BLaER1 (cell line): ENCODE results near the gene LITAFD.

Experiments used
- H3K27ac ChIP-seq: shearing (Covaris generic); formaldehyde crosslinking; 2 replicates; pipeline ENCODE4 v1.8.1; 2022
- H3K27me3 ChIP-seq: shearing (Covaris generic); formaldehyde crosslinking; 2 replicates; pipeline ENCODE4 v1.8.1; 2022
- H3K36me3 ChIP-seq: shearing (Covaris generic); formaldehyde crosslinking; 2 replicates; pipeline ENCODE4 v1.8.1; 2022
- H3K4me1 ChIP-seq: shearing (Covaris generic); formaldehyde crosslinking; 2 replicates; pipeline ENCODE4 v1.8.1; 2022
- H3K4me2 ChIP-seq: shearing (Covaris generic); formaldehyde crosslinking; 2 replicates; pipeline ENCODE4 v1.8.1; 2022
- H3K4me3 ChIP-seq: shearing (Covaris generic); formaldehyde crosslinking; 2 replicates; pipeline ENCODE4 v1.8.1; 2022
- H3K9ac ChIP-seq: shearing (Covaris generic); formaldehyde crosslinking; 2 replicates; pipeline ENCODE4 v1.8.1; 2022
- H3K9me3 ChIP-seq: shearing (Covaris generic); formaldehyde crosslinking; 2 replicates; pipeline ENCODE4 v1.8.1; 2022
- H4K20me1 ChIP-seq: shearing (Covaris generic); formaldehyde crosslinking; 2 replicates; pipeline ENCODE4 v1.8.1; 2022
- Cebpa-rat ChIP-seq: shearing (Covaris generic); IDR thresholded peaks from 2 replicates; pipeline ENCODE4 v1.8.1; 2022

The LITAFD gene

GRCh38 chr16:8919089-8919933 is 37.2 kb downstream of the LITAFD start:
- H3K4me3 ChIP-seq, result no peak overlapping the region
- TF ChIP-seq Cebpa-rat, result no peak
- peaks cover 99% of the 10 kb centered on the region for H3K36me3 ChIP-seq
- no peaks in the 10 kb centered on the region; the same call in 1 of the 2 replicates for H3K4me1 ChIP-seq
- no peak overlapping the region for H3K4me2 ChIP-seq
- H4K20me1 ChIP-seq, result peaks cover 99% of the 10 kb centered on the region
- no peak overlapping the region for H3K9ac ChIP-seq
- H3K27me3 ChIP-seq, result no peaks in the 10 kb centered on the region
- H3K27ac ChIP-seq, result no peak overlapping the region
- no peaks in the 10 kb centered on the region for H3K9me3 ChIP-seq

- Histone ChIP-seq H3K4me1 (no peaks in the 10 kb centered on the region; the same call in 1 of the 2 replicates), H3K4me3 (no peak overlapping the region), H4K20me1 (peaks cover 99% of the 10 kb centered on the region), H3K9ac (no peak overlapping the region), H3K36me3 (peaks cover 99% of the 10 kb centered on the region), H3K9me3 (no peaks in the 10 kb centered on the region), H3K4me2 (no peak overlapping the region), H3K27ac (no peak overlapping the region), H3K27me3 (no peaks in the 10 kb centered on the region)
- no peak for TF ChIP-seq Cebpa-rat
These were observed 37.8 kb downstream of the LITAFD start for GRCh38 chr16:8919934-8920462.

- peaks cover 99% of the 10 kb centered on the region for H4K20me1 ChIP-seq
- peaks cover 99% of the 10 kb centered on the region for H3K36me3 ChIP-seq
- H3K27me3 ChIP-seq, result no peaks in the 10 kb centered on the region
- no peak overlapping the region for H3K4me3 ChIP-seq
- H3K27ac ChIP-seq, result no peak overlapping the region
- H3K9me3 ChIP-seq, result no peaks in the 10 kb centered on the region
- H3K4me1 ChIP-seq, result no peaks in the 10 kb centered on the region; the same call in 1 of the 2 replicates
- TF ChIP-seq Cebpa-rat, result no peak
- no peak overlapping the region for H3K9ac ChIP-seq
- H3K4me2 ChIP-seq, result no peak overlapping the region
These were observed 38.6 kb downstream of the LITAFD start for GRCh38 chr16:8920645-8921346.

- no peaks in the 10 kb centered on the region for H3K27me3 ChIP-seq
- no peaks in the 10 kb centered on the region for H3K9me3 ChIP-seq
- no peak overlapping the region for H3K4me2 ChIP-seq
- TF ChIP-seq Cebpa-rat, result no peak
- H3K9ac ChIP-seq, result no peak overlapping the region
- H3K4me1 ChIP-seq, result no peaks in the 10 kb centered on the region; the same call in 1 of the 2 replicates
- H3K36me3 ChIP-seq, result peaks cover 100% of the 10 kb centered on the region
- H3K27ac ChIP-seq, result no peak overlapping the region
- peaks cover 99% of the 10 kb centered on the region for H4K20me1 ChIP-seq
- H3K4me3 ChIP-seq, result no peak overlapping the region
These were observed 39.3 kb downstream of the LITAFD start for GRCh38 chr16:8921347-8921984.

DNA sequence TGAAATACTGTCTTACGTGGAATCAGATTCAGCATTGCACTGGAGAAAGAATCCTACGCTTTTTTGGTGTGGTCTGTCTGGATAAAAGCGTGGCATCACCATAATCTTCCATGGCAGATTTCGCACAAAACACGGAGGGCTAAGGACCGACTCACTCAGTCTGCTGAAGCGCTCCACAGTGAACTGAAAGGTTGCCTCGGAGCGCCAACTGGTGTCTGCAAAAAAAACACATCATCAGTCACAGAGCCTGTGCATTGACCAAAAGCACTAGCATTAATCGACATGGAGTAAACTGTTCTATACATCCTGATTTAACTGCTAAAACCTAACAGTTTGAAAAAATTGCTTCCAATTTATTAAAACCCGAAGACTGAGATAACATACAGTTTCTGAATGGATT is 41.0 kb downstream of the LITAFD start:
- peaks cover 100% of the 10 kb centered on the region for H3K36me3 ChIP-seq

DNA sequence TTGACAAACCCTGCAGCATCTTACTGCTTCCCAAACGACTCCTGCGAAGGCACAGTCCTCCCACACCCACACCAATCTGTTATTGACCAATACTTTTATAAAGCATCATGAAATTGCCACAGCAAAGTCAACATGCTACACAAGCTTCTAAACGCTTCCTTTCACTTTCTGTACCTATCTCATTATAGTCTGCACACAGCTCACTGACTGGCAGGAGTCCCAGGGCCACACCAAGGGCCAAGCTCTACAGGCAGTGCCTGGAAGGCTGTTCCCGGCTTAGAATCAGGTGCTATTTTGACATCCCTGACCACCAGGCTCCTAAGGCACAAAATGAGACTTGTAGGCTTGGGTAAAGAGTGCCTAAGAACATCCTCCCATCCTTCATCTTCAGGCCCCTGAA is 42.1 kb downstream of the LITAFD start:
- Histone ChIP-seq H3K27me3 (no peaks in the 10 kb centered on the region), H3K9me3 (no peaks in the 10 kb centered on the region), H3K4me2 (no peak overlapping the region), H3K9ac (no peak overlapping the region), H4K20me1 (peaks cover 100% of the 10 kb centered on the region), H3K36me3 (peaks cover 100% of the 10 kb centered on the region), H3K4me3 (no peak overlapping the region), H3K4me1 (peaks cover 16% of the 10 kb centered on the region), H3K27ac (no peak overlapping the region)
- TF ChIP-seq Cebpa-rat, result no peak

More for the DNA sequence above, 41.0 kb downstream of the LITAFD start:
- H3K4me2 ChIP-seq, result no peak overlapping the region
- H3K27me3 ChIP-seq, result no peaks in the 10 kb centered on the region
- peaks cover 99% of the 10 kb centered on the region for H4K20me1 ChIP-seq
- no peak overlapping the region for H3K4me3 ChIP-seq
- H3K27ac ChIP-seq, result no peak overlapping the region
- no peak for TF ChIP-seq Cebpa-rat
- peaks cover 6% of the 10 kb centered on the region; the same call in 1 of the 2 replicates for H3K4me1 ChIP-seq
- H3K9me3 ChIP-seq, result no peaks in the 10 kb centered on the region
- H3K9ac ChIP-seq, result no peak overlapping the region

GRCh38 chr16:8925455-8925854 is 43.3 kb downstream of the LITAFD start:
- Histone ChIP-seq H3K27ac (no peak overlapping the region), H3K27me3 (no peaks in the 10 kb centered on the region), H3K4me2 (no peak overlapping the region), H3K36me3 (peaks cover 97% of the 10 kb centered on the region), H3K4me1 (peaks cover 28% of the 10 kb centered on the region), H3K4me3 (no peak overlapping the region), H3K9ac (no peak overlapping the region), H3K9me3 (no peaks in the 10 kb centered on the region), H4K20me1 (peaks cover 100% of the 10 kb centered on the region)
- no peak for TF ChIP-seq Cebpa-rat

GRCh38 chr16:8926827-8927226 is 44.7 kb downstream of the LITAFD start:
- Histone ChIP-seq H3K9me3 (no peaks in the 10 kb centered on the region), H3K27me3 (no peaks in the 10 kb centered on the region), H3K4me2 (no peak overlapping the region), H3K4me3 (no peak overlapping the region), H4K20me1 (peaks cover 100% of the 10 kb centered on the region), H3K27ac (no peak overlapping the region), H3K36me3 (peaks cover 83% of the 10 kb centered on the region), H3K9ac (no peak overlapping the region), H3K4me1 (peaks cover 42% of the 10 kb centered on the region)
- TF ChIP-seq Cebpa-rat, result no peak

DNA sequence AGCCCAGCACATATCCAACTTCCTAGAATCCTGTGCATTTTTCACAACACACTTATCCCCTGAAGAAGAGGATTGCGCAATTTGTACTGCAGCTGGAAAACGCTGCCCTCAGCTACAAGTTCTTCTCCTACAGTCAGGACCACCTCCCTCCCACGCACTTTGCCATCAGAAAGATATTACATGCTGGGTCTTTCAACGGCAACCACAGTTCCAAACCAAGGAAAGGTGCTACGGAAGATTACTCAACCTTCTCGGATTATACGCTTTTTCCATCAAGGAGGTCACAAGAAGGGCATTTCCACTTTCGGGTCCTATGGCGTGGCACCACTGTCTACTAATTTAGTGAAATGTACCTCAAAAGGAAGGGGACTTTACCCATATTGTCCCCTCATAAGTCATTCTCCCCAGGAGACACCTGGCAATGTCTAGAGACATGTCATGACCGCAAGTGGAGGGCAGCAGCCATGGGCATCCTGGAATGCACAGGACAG is 46.4 kb downstream of the LITAFD start:
- H3K4me3 ChIP-seq, result no peak overlapping the region
- peaks cover 57% of the 10 kb centered on the region for H3K4me1 ChIP-seq
- H3K27ac ChIP-seq, result no peak overlapping the region
- no peak overlapping the region for H3K9ac ChIP-seq
- no peaks in the 10 kb centered on the region for H3K9me3 ChIP-seq
- H3K27me3 ChIP-seq, result no peaks in the 10 kb centered on the region
- peak overlapping the region; percentile 65 for H3K4me2 ChIP-seq
- H4K20me1 ChIP-seq, result peaks cover 100% of the 10 kb centered on the region
- peak; percentile 96 for TF ChIP-seq Cebpa-rat
- H3K36me3 ChIP-seq, result peaks cover 66% of the 10 kb centered on the region
